Measurements from ENCODE around the gene RABGGTA. TPM values are rescaled to one million over a fixed set of nuclear protein-coding genes. Genes with fewer than 3 reads are reported as not detected.

Gene RABGGTA
- polyA plus RNA-seq, 3 donors, result 34.5 to 125 (median 35.4) TPM

DNA sequence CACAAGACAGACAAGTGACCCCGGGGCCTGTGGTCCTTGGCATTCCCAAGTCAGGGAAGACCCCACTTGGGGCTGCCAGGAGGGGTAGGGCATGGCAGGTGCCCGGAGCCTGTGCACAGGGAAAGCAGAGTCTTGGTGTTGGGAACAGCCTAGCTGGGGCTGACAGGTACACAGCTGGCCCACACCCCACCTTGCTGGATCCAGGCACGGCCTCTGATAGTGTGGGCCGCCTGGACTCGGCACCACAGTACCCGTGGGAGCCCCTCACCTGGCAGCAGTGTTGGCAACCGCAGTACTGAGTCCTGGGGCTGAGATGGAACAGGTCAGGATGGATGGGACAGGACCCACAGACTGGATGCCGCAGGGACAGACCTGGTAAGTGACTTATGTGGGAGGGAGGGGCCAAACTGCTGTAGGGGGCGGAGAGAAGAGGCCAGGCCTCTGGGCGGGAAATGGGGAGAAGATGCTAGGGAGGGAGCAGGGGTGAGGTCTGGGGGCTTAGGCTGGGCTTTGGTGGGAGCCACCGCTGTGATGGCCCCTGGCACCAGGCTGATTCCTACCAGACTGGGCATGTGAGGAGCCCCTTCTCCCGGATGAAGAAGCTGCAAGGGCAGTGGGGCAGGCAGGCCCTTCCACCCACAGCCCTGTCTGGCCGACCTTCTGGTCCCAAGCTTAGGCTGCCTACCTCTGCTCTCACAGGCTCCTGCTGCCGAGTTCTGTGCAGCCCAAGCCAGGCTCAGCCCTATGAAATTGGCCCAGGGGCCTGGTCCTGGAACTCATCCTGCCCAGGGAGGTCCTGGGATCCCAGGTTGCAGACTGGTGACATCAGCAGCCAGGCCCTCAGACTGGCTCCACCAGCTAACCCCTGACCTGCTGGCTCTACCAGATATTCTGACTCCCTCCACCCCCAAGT lies 8.3 kb downstream of the RABGGTA start, which contains the start of gene TGM1:
TGM1 (minus strand) TSS at position 357 of the 913 bp plus-strand sequence. CDS start 825 bp downstream, outside the sequence.
- H3K27ac ChIP-seq (ENCODE audit: low read depth in 1 of 2, low read length in 2 of 2), result no peak within 1 kb of the TSS
- no peak within 1 kb of the TSS for H3K4me3 ChIP-seq (replicated peaks in 1 of 3; ENCODE audit: low read depth in 2 of 3, low read length in 3 of 3)
- no peak within 1 kb of the TSS for H2AFZ ChIP-seq (ENCODE audit: insufficient read depth, low read depth, low read length, poor library complexity, severe bottlenecking)
- H3K27me3 ChIP-seq (ENCODE audit: control insufficient read depth in 2 of 2, insufficient read depth in 2 of 2, low read length in 2 of 2), result no peaks in the 10 kb centered on the region
- intact Hi-C loops (cut with micrococcal nuclease), result no loop called here
- H3K4me2 ChIP-seq (replicated peaks; ENCODE audit: extremely low read depth, low read length, poor library complexity, severe bottlenecking), result no peak within 1 kb of the TSS
- TF ChIP-seq, protein P1, sequence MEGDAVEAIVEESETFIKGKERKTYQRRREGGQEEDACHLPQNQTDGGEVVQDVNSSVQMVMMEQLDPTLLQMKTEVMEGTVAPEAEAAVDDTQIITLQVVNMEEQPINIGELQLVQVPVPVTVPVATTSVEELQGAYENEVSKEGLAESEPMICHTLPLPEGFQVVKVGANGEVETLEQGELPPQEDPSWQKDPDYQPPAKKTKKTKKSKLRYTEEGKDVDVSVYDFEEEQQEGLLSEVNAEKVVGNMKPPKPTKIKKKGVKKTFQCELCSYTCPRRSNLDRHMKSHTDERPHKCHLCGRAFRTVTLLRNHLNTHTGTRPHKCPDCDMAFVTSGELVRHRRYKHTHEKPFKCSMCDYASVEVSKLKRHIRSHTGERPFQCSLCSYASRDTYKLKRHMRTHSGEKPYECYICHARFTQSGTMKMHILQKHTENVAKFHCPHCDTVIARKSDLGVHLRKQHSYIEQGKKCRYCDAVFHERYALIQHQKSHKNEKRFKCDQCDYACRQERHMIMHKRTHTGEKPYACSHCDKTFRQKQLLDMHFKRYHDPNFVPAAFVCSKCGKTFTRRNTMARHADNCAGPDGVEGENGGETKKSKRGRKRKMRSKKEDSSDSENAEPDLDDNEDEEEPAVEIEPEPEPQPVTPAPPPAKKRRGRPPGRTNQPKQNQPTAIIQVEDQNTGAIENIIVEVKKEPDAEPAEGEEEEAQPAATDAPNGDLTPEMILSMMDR (IDR thresholded peaks at IDR 0.05), result no peak
- H3K79me2 ChIP-seq (ENCODE audit: insufficient read depth, low read length), result no peaks in the 10 kb centered on the region
- H3K36me3 ChIP-seq (replicated peaks in 1 of 2; ENCODE audit: control insufficient read depth in 1 of 2, insufficient read depth in 2 of 2, low read length in 2 of 2), result peaks cover 55 to 94% of the 10 kb centered on the region in 2 donors
- H3K9ac ChIP-seq (ENCODE audit: insufficient read depth, low read length, poor library complexity, severe bottlenecking), result no peak within 1 kb of the TSS
- no peaks in the 10 kb centered on the region for H3K4me1 ChIP-seq (ENCODE audit: control insufficient read depth in 1 of 2, insufficient read depth in 2 of 2, low read length in 2 of 2)
- H3K9me3 ChIP-seq (replicated peaks in 1 of 2; ENCODE audit: control insufficient read depth in 1 of 2, insufficient read depth in 1 of 2, low read length in 2 of 2), result no peaks in the 10 kb centered on the region
- H3K27ac Mint-ChIP-seq, result peak within 1 kb of the TSS in 3 of 7 donors; percentile 27 to 42 (median 31)
- peaks cover 5% of the 10 kb centered on the region for H3K4me1 Mint-ChIP-seq
- peaks cover 0 to 3% (median 2%) of the 10 kb centered on the region in 3 donors for H3K27me3 Mint-ChIP-seq (ENCODE audit: low read depth in 3 of 3)
- H4K20me1 ChIP-seq (ENCODE audit: insufficient read depth, low read length), result no peaks in the 10 kb centered on the region
- WGBS (ENCODE audit: insufficient coverage), result 97% methylated on average over 12 of the region's 14 CpGs
- no peaks in the 10 kb centered on the region for H3K9me3 Mint-ChIP-seq
- peaks cover 70 to 87% of the 10 kb centered on the region in 2 donors for H3K36me3 Mint-ChIP-seq
- no peak for DNase-seq
- no peak within 1 kb of the TSS for H3K4me3 Mint-ChIP-seq

DNA sequence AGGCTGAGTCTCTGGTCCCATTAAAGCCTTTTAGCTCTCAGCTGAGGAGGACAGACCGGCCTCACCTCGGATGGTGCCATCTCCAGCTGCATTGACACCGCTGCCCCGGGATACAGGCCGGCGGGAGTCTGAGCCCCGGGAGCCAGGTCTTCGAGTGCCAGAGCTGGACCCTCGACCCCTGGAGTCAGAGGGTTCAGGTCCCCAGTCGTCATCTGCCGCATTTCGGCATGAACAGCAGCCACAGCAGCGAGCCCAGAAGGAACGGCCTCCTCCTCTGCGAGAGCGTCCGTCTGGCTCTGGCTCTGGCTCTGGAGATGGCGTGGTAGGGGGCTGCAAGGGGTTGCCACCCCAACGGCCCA lies 9.4 kb downstream of the RABGGTA start:
- H3K4me1 ChIP-seq (ENCODE audit: control insufficient read depth in 1 of 2, insufficient read depth in 2 of 2, low read length in 2 of 2), result no peaks in the 10 kb centered on the region
- no peak for DNase-seq
- TF ChIP-seq, protein P1 (IDR thresholded peaks at IDR 0.05), result no peak
- no peak overlapping the region for H2AFZ ChIP-seq (ENCODE audit: insufficient read depth, low read depth, low read length, poor library complexity, severe bottlenecking)
- no peak overlapping the region for H3K4me2 ChIP-seq (replicated peaks; ENCODE audit: extremely low read depth, low read length, poor library complexity, severe bottlenecking)
- no peak overlapping the region for H3K4me3 ChIP-seq (replicated peaks in 1 of 3; ENCODE audit: low read depth in 2 of 3, low read length in 3 of 3)
- Mint-ChIP-seq H3K4me1 (peaks cover under 1% of the 10 kb centered on the region), H3K36me3 (peaks cover 67 to 84% of the 10 kb centered on the region in 2 donors), H3K9me3 (no peaks in the 10 kb centered on the region), H3K4me3 (no peak overlapping the region), H3K27me3 (ENCODE audit: low read depth in 3 of 3) (peaks cover 0 to 3% (median 2%) of the 10 kb centered on the region in 3 donors), H3K27ac (no peak overlapping the region)
- H3K9me3 ChIP-seq (replicated peaks in 1 of 2; ENCODE audit: control insufficient read depth in 1 of 2, insufficient read depth in 1 of 2, low read length in 2 of 2), result no peaks in the 10 kb centered on the region
- H3K36me3 ChIP-seq (replicated peaks in 1 of 2; ENCODE audit: control insufficient read depth in 1 of 2, insufficient read depth in 2 of 2, low read length in 2 of 2), result peaks cover 49 to 84% of the 10 kb centered on the region in 2 donors
- no peak overlapping the region for H3K9ac ChIP-seq (ENCODE audit: insufficient read depth, low read length, poor library complexity, severe bottlenecking)
- 98% methylated on average over 17 of the region's 19 CpGs for WGBS (ENCODE audit: insufficient coverage)
- H3K27me3 ChIP-seq (ENCODE audit: control insufficient read depth in 2 of 2, insufficient read depth in 2 of 2, low read length in 2 of 2), result no peaks in the 10 kb centered on the region
- H3K79me2 ChIP-seq (ENCODE audit: insufficient read depth, low read length), result no peaks in the 10 kb centered on the region
- intact Hi-C loops (cut with micrococcal nuclease), result no loop called here
- no peak overlapping the region for H3K27ac ChIP-seq (ENCODE audit: low read depth in 1 of 2, low read length in 2 of 2)
- H4K20me1 ChIP-seq (ENCODE audit: insufficient read depth, low read length), result no peaks in the 10 kb centered on the region
